ENCODE measurements around the gene CARS2.
"Not testable (repeated sequence)": the region's sequence is repeated elsewhere in the genome, so short reads cannot be mapped to it uniquely, and the experiment has no call there.

Gene CARS2

DNA sequence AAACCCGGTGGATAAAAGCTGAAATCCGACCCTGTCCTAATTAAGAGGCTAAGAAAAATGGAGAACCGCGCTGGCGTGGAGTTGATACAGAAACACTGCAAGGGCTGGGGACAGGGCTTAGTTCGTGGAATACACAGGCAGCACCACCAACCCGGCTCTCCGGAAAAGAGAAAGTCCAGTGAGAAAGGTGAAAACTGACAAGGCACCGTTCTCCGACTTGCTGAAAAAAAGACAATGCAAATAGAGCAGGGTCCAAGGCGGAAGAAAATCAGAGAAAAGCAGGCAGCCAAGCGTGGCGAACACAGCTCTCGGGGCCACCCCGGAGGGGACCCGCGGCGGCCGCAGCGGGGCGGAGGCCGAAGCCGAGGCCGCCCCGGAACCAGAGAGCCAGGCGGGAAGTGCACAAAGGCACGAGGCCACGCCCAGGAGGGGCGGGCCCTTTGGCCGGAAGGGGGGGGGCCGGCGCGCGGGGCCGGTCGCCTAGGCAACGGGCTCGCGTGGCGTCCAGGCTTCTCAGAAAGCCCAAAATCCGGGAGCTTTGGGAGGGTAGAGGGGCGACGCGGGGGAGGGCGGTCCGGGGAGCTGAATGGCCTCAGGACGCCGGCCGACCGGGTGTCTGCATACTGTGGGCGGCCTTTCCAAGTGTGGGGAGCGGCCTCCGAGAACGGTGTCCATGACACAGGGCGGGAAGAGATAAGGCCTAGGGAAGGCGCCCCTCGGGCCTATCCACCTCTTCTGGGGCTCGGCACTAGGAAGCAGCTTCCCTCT, 6.3 kb upstream of the CARS2 start:
- peak; percentile 88 for DNase-seq (ENCODE audit: low spot score)

DNA sequence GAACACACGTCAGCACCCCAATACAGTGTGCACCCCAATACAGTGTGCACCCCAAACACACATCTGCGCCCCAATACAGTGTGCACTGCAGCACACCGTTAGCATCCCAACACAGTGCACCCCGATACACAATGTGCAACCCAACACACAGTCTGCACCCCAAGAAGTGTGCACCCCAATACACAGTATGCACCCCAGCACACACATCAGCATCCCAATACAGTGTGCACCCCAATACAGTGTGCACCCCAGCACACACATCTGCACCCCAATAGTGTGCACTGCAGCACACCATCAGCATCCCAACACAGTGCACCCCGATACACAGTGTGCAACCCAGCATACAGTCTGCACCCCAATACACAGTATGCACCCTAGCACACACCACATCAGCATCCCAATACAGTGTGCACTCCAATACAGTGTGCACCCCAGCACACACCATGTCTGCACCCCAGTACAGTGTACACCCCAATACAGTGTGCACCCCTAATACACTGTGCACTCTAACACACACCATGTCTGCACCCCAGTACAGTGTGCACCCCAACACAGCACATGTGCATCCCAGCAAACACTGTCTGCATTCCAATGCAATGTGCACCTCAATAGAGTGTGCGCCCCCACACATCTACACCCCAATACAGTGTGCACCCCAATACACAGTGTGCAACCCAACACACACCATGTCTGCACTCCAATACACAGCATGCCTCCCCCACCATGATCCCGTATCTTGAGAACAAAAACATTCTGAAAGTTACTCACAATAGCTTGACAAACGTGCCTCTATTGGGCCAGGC, 855 bp upstream of the CARS2 start:
- peak; percentile 16 for DNase-seq (ENCODE audit: low spot score)

DNA sequence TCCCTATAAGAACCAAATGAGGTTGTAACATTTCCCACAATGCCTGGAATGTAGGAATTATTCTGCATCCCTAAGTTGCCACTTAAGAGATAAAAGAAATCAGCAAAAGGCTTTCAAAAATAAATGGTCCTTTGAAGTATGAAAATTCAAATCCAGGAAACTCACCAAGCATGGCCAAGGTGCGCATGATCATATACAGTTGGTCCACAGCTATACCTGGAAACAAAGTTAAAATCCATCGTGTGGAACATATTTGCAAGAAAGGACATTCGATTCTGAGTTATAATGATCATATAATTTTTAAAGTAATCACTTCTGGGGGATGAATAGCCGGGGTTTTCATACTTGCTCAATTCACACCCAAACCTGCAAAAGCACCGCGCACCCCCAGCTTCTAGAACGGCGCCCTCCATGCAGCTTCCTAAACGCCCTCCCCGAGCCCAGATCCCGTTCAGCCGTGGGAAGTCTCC, 525 bp downstream of the CARS2 start:
- DNase-seq (ENCODE audit: low spot score) = no peak

DNA sequence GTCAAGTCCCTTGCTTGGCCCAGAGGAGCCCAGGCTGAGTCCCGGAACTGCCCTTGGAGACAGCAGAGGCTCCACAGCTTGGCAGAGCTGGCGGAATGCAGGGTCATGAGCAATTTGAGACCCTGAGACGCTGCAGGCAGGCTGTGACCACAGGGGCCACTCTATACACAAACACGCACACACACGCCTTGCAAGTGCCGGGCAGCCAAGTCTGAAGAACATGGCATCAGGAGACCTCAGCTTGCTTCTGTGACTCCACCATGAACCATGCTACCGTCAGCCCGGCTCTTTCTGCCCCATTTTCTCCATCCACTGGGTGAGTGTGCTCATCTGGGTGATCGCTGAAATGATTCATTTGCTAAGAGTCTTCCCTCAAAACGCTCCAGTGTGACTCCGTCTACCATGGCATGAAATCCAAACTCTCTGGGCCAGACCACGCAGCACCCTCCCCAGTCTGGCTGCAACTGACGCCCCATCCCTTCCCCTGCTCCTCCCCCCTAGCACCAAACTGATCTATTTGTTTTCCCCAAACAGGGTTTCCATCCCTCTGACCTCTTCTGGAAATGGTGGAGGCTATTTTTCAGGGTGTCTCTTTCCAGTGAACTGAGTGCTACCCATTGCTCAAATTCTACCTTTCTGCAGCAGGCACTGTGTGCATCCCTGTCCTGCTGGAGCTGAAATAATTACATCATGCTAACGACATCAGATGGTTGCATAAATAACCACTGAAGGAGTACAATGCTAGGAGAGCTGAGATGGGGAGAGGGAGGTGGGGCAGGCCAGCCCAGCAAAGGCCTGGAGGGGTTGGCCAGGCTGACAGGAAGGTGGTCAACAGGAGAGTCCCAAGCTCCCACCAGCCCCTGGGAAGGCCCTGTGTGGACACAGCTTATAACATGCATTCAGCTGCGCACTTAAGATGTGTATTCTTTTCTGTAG, 3.1 kb downstream of the CARS2 start:
- peak; percentile 32 for DNase-seq (ENCODE audit: low spot score)

DNA sequence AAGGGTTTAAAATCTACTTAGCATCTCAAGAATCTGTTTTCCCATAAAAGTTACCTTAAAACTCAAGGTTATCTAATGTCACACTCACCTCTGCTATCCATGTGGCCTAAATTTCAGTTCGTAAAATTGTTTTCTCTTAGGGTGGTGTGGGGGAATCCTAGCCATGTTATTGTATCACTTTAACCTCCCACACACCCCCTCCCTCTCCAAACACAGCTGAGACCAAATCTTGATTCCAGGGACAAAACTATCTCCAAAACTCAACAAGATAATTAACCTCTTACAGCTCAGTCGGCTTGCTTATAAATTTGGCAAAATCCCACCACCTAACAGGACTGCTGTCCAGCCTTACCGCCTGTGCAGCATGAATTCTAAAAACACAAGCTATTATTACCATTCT, 3.8 kb downstream of the CARS2 start:
- DNase-seq (ENCODE audit: low spot score) = no peak

DNA sequence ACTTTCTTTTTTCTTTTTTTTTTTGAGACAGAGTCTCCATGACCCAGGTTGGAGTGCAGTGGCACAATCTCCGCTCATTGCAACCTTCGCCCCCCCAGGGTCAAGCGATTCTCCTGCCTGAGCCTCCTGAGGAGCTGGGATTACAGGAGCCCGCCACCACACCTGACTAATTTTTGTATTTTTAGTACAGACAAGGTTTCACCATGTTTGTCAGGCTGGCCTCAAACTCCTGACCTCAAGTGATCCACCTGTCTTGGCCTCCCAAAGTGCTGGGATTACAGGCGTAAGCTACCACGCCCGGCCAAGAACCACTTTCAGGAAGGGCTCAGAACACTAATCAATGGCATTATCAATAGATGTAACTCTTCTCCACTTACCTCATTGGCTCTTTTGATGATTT, 4.9 kb downstream of the CARS2 start:
- not testable (repeated sequence) for DNase-seq (ENCODE audit: low spot score)

DNA sequence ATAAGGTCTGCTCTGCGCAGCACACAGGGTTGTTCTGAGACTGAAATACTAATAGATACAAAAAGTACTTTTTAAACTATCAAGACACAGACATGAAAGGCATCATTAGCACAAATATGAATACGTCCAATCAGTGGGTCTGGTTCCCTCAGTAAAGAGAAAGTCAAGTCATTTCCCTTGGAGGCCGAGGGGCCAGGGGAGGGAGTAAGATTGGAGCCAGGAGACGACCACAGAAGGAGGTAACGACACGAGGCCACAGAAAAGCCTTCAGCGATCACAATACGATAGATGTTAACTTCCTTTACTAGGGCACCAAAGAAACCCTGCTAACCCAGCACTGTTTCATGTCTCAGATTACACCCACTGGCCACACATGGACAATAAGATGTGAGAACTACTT, 5.3 kb downstream of the CARS2 start:
- DNase-seq (ENCODE audit: low spot score) = no peak

DNA sequence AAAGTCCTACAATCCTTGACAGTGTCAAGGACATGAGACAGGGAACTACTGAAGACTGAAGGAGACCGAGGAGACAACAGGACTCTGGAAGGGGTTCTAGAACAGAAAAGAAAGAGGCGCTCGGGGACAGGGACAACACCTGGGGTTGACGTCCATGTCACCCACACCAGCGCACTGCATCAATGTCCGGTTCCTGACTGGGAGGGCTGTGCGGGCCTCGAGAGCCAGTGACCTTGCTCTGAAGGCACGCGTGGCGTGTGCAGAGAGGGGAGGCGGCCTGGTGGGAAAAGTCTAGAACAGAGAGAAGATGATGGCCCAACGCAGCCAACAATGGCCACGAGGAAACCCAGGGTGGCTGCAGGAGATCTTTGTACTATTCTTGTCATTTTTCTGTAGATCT, 5.7 kb downstream of the CARS2 start:
- DNase-seq (ENCODE audit: low spot score) = no peak

DNA sequence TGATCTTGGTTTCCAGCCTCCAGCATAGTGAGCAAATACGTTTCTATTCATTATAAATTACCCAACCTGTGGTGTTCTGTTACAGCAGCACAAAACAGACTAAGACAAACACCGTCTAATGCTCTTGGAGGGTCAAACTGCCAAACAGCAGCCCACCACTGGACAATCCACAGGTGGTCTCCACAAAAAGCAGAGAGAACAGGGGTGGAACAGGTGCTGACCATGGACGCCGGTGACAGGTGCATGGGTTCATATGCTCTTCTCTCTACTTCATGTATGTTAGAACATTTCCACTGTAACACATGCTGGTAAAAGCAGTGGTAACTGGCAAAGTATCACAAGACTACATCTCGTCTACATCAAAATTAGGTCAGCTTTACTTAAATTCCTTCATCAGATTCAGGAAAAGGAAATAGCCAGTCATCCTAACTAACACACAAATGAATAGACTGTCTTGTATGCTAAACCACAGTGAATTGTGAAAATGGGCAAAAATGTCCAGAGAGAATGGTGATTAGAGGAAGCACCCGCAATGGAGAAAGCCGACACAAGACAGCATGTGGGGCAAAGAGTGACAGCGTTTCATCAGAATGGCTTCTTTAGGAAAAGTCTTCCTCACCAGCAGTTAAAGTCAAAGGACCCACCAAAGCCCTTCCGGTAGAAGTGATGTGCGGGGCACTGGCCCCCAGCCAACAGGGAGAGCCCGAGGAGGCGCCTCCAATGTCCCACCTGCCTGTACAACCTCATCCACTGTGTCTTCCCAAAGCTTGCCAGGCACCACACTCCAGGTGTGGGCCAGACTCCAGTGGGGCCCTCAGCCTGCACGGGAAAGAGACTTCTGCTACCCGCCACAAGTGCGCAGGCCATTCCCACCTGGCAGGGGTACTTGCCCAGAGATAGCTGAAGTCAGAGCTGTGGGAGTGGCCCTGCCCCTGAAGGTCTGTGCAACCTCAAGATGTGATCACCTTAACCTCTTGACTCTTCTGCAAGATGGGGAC, 6.5 kb downstream of the CARS2 start:
- DNase-seq (ENCODE audit: low spot score) = no peak

DNA sequence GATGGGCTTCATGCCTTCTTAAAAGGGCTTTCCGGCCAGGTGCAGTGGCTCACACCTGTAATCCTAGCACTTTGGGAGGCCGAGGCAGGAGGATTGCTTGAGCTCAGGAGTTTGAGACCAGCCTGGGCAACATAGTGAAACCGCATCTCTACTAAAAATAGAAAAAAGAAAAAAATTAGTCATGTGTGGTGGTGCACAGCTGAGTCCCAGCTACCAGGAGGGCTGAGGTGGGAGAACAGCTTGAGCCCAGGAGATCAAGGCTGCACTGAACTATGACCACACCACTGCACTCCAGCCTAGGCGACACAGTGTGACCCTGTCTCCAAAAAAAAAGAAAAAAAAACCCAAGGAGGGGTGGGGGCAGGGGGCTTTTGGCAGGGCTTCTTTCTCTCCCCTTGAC, 7.2 kb downstream of the CARS2 start:
- no peak for DNase-seq (ENCODE audit: low spot score)

DNA sequence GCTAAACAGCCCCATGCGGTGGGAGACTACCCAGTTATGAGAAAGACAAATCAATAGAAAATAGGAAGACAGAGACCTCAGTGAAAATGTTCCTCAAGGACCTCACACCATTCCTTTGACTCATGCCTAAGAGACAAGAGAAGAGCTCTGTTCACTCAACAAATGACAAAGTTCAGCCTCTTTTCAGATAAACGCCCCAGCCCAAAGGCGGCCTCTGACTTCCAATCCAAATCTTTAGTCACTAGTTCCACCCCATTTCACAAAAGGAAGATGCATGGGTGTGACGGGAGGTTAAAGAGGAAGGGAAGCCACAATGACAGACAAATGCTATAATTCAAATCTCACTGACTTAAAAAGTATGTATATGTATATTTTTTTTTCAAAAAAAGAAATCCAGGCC, 8.1 kb downstream of the CARS2 start:
- no peak for DNase-seq (ENCODE audit: low spot score)

DNA sequence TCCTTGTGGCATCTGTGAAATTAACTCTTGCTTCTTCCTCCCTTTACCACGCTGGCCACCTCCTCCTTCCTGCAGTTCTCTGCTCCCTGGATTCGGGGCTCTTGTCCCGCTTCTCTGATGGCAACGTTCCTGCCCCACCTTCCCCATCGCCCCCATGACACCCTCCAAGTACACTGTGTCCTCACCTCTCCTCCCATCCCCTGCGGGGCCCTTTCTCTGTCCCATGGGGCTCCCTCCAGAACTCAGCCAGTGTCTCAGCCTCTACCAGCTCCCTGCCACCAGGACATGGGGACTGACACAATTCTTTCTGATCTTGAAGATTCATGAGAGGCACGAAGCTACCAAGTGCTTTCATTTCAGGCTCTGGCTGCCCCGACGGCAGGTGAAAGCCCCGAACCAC, 9.1 kb downstream of the CARS2 start:
- DNase-seq (ENCODE audit: low spot score) = no peak

DNA sequence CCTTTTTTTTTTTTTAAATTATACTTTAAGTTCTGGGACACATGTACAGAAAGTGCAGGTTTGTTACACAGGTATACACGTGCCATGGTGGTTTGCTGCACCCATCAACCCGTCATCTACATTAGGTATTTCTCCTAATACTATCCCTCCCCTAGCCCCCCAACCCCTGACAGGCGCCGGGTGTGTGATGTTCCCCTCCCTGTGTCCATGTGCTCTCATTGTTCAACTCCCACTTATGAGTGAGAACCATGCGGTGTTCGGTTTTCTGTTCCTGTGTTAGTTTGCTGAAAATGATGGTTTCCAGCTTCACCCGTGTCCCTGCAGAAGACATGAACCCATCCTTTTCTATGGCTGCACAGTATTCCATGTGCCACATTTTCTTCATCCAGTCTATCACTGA, 10.1 kb downstream of the CARS2 start:
- DNase-seq (ENCODE audit: low spot score) = not testable (repeated sequence)

DNA sequence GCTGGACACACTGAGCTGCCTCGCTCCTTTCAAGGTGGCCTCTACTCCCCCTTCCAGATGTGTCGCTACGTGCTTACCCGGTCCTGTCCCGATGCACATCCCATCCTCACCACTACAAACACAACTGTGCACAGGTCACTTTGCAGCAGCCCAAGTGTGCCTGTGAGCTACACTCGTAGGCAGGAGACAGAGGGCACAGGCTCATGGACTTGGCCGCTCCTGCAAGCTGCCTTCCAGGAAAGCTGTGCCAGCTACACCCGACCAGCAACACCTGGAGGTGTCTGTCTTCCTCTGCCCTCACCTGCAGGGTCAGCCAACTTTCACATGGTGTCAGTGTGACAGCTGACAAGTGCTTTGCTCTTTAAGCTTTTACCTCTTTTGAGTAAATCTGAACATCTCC, 15.4 kb downstream of the CARS2 start:
- DNase-seq (ENCODE audit: low spot score) = no peak

DNA sequence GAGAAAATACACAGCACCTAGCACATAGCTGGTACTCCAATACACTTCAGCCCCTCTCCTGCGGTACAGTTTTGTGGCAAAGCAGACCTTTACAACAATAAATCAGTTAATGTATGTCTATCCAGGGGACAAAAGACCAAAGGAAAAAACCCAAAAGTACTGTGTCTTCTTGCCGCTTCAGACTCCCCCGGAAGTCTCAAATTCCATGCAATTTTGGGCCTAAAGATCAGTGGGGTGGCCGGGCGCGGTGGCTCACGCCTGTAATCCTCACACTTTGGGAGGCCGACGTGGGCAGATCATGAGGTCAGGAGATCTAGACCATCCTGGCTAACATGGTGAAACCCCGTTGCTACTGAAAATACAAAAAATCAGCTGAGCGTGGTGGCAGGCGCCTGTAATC, 16.2 kb downstream of the CARS2 start:
- no peak for DNase-seq (ENCODE audit: low spot score)

DNA sequence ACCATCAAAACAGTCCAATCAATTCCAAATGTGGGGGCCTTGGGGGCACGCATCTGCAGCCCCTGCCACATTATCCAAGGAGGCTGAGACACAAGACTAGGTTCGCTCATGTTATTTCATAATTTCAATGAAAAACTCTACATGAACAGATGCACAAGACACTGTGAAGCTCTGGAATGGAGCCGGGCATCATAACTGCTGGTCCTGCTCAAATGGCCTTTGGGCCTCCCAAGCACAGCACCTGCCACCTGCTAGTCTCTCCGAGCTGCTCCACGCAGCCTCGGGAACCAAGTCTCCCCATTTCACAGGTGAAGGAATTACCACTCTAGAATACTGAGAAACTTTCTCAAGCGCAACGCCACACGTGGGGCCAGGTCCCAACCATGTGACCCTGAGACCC, 16.9 kb downstream of the CARS2 start:
- DNase-seq (ENCODE audit: low spot score) = no peak

DNA sequence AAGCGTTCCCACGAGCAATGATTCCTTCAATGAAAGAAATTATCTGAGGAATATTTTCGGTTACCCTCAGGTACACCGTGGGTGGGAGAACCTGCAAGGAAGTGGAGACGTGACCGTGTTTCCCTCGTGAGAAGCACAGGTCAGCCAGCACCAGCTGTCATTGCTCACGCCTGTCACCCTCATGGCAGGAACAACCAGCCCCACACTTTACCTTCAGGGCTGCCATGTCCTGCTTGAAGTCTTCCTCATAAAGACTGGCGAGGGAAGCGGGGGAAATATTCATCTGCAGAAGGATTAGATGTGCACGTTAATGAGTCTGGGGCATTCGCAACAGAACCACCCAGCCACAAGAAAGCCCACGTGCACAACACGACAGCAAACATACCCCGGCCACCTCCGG, 18.2 kb downstream of the CARS2 start:
- DNase-seq (ENCODE audit: low spot score) = no peak

DNA sequence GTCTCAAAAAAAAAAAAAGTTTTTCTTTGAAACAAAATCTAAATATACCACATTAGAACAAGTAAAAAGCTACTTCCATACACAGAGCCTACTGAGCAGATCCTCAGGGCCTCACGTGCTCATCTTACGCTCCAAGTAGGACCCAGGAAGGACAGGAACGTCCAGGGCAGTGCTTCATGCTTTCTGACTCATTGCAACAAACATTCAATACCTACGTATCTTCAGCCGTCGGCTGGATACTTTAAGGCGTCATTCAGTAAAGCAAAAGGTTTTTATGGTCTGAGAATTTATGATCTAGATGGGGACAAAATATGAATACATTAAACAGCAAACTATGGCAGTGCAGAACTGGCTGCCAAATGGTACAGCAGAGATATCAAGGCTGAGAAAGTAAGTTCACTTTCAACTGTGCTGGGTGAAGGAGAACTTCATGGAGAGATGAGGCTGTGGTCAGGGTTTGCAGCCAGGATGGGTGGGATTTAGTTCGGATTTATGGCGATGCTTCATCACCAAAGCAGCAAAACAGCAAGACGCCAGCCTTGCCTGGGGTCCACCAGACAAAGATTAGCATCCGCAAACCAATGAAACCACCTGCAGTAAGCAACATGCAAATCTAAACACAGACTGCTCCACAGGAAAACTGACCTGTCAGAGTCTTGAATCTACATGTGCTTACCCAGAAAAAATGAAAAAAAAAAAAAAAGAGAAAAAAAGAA, 20.5 kb downstream of the CARS2 start:
- no peak for DNase-seq (ENCODE audit: low spot score)

DNA sequence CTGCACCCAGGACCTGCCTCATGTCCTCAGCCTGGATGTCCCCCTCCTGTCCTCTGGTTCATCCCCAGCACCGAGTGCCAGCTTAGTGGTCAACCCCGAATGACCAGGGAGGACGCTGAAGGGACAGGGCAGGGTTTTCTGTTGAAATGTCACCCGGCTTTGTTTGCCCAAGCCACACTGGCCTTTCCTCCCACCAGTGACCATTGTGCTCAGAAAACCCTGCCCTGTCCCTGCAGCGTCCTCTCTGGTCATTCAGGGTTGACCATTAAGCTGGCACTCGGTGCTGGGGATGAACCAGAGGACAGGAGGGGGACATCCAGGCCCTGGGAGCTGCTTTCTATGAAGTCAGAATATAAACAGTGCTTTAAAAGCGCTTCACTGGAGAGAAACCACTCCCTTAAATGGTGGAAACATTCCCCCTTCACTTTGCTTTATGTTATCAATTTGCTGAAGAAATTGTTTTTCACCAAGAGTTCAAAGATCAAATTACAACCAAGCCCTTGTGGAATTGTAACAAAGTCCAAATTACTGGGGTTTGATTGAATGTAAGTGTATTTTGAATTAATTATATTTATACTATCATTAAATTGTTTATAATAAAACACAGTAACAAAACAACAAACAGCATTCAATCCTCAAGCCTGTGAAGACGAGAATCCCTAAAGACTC, 21.4 kb downstream of the CARS2 start:
- no peak for DNase-seq (ENCODE audit: low spot score)
